Activated naive CD8-positive, alpha-beta T cell treated with anti-CD3 and anti-CD28 coated beads for 36 hours (primary cell): ENCODE results near the gene TRIO. TPM values are rescaled to one million over a fixed set of nuclear protein-coding genes. Genes with fewer than 3 reads are reported as not detected.

Experiments used
- DNase-seq: peaks from one replicate; pipeline ENCODE4 v3.0.0; 2021
- H3K27ac Mint-ChIP-seq: one replicate; pipeline ENCODE4 v1.8.0; 2022; ENCODE audit warnings: mild to moderate bottlenecking, moderate library complexity, mixed read lengths
- H3K27me3 Mint-ChIP-seq: one replicate; pipeline ENCODE4 v1.8.0; 2022; ENCODE audit warnings: mild to moderate bottlenecking, mixed read lengths
- H3K36me3 Mint-ChIP-seq: one replicate; pipeline ENCODE4 v1.8.0; 2021; ENCODE audit warnings: mild to moderate bottlenecking, mixed read lengths
- H3K4me1 Mint-ChIP-seq: one replicate; pipeline ENCODE4 v1.8.0; 2021; ENCODE audit warnings: mixed read lengths
- H3K4me3 Mint-ChIP-seq: one replicate; pipeline ENCODE4 v1.8.0; 2022; ENCODE audit warnings: mild to moderate bottlenecking, moderate library complexity, mixed read lengths
- H3K9me3 Mint-ChIP-seq: one replicate; pipeline ENCODE4 v1.8.0; 2022; ENCODE audit warnings: mixed read lengths
- total RNA-seq, 2 experiments: library from RNA; stranded (reverse); gene quantifications; one replicate each; pipeline ENCODE4 v1.2.3, GENCODE V29; 2021

Gene TRIO
- total RNA-seq, 2 experiments from 2014 or later, result 7.4 to 9.8 TPM

- Mint-ChIP-seq H3K36me3 (peaks cover 2% of the 10 kb centered on the region), H3K27ac (no peak overlapping the region), H3K4me1 (no peaks in the 10 kb centered on the region), H3K9me3 (peaks cover 6% of the 10 kb centered on the region), H3K27me3 (no peaks in the 10 kb centered on the region), H3K4me3 (no peak overlapping the region)
- DNase-seq, result no peak
Observed at GRCh38 chr5:14322437-14323187, 179.5 kb downstream of the TRIO start.

GRCh38 chr5:14323466-14323865 is 180.3 kb downstream of the TRIO start:
- Mint-ChIP-seq H3K4me3 (no peak overlapping the region), H3K27ac (no peak overlapping the region), H3K4me1 (no peaks in the 10 kb centered on the region), H3K27me3 (no peaks in the 10 kb centered on the region), H3K9me3 (peaks cover 6% of the 10 kb centered on the region), H3K36me3 (peaks cover 2% of the 10 kb centered on the region)
- DNase-seq, result no peak

- Mint-ChIP-seq H3K36me3 (peaks cover 2% of the 10 kb centered on the region), H3K9me3 (peaks cover 6% of the 10 kb centered on the region), H3K27ac (no peak overlapping the region), H3K4me3 (no peak overlapping the region), H3K4me1 (peaks cover 8% of the 10 kb centered on the region), H3K27me3 (no peaks in the 10 kb centered on the region)
- no peak for DNase-seq
Observed at GRCh38 chr5:14325369-14325768, 182.2 kb downstream of the TRIO start.

DNA sequence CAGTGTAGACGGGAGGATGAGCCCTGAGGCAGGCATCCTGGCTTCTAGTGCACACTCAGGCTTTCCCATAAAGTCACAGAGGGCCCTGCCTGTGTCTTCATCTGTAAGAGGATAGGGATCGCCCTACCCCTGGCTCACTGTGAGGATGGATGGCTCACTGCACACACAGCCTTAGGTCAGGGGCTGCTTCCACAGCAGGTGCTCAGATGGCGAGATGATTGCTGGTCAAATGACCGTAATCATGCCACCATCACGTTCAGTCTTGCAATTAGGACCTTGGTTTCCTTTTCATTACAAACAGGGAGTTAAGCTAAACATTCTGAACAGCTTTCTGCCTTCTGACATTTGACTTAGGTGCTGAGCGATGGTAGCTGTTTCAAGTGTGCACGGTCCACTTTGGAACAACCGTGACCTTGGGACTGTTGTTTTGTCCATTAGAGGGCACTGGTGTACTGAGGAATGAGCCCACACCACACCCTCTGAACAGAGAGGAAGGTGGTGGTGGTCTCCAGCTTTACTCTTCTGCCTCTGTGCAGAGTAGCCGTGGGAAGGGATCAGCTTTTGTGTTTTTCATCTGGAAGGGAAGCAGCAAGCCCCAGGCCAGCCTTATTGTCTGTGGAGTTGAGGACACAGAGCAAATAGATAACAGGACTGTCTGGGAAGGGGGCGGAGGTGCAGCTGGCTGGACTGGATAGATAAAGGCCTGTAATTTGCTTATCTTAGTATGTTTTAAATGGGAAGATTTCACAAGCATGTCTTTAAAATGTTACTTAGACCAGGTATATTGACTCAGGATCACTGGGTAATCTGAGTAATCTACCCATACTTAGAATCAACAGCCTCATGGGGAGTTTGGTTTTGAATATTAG is 183.1 kb downstream of the TRIO start:
- Mint-ChIP-seq H3K4me3 (no peak overlapping the region), H3K4me1 (peaks cover 15% of the 10 kb centered on the region), H3K27ac (no peak overlapping the region), H3K27me3 (no peaks in the 10 kb centered on the region), H3K9me3 (peaks cover 4% of the 10 kb centered on the region), H3K36me3 (peaks cover 2% of the 10 kb centered on the region)
- no peak for DNase-seq

GRCh38 chr5:14327624-14328023 is 184.5 kb downstream of the TRIO start:
- H3K27me3 Mint-ChIP-seq, result no peaks in the 10 kb centered on the region
- H3K4me3 Mint-ChIP-seq, result no peak overlapping the region
- H3K9me3 Mint-ChIP-seq, result no peaks in the 10 kb centered on the region
- H3K4me1 Mint-ChIP-seq, result peaks cover 24% of the 10 kb centered on the region
- H3K27ac Mint-ChIP-seq, result no peak overlapping the region
- no peak for DNase-seq
- no peaks in the 10 kb centered on the region for H3K36me3 Mint-ChIP-seq

- Mint-ChIP-seq H3K4me1 (peaks cover 26% of the 10 kb centered on the region), H3K27me3 (no peaks in the 10 kb centered on the region), H3K27ac (no peak overlapping the region), H3K4me3 (no peak overlapping the region), H3K9me3 (no peaks in the 10 kb centered on the region), H3K36me3 (no peaks in the 10 kb centered on the region)
- no peak for DNase-seq
Observed at GRCh38 chr5:14328144-14328543, 185.0 kb downstream of the TRIO start.

DNA sequence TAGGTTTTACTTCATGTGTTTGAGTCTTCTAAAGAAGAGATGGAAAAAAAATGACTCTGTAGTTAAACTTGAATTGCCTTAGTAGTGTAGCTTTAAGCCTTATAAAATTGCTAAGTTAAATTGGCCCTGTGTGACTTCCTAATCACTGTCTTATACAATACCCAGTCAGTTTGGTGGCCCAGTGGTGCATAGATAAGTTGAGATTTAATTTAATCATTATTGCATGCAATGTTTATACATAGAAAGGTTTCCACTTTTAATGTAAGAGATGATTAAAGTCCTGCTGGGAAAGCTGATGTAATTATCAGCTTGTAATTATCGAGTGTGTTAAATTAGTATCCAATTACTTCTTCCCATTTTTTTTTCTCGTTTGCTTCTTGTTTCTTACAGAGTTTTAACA is 187.1 kb downstream of the TRIO start:
- Mint-ChIP-seq H3K9me3 (no peaks in the 10 kb centered on the region), H3K27me3 (no peaks in the 10 kb centered on the region), H3K27ac (no peak overlapping the region), H3K4me1 (peaks cover 26% of the 10 kb centered on the region), H3K36me3 (no peaks in the 10 kb centered on the region), H3K4me3 (no peak overlapping the region)
- DNase-seq, result no peak

GRCh38 chr5:14330729-14331385 is 187.7 kb downstream of the TRIO start:
- Mint-ChIP-seq H3K27ac (no peak overlapping the region), H3K36me3 (no peaks in the 10 kb centered on the region), H3K4me3 (no peak overlapping the region), H3K27me3 (no peaks in the 10 kb centered on the region), H3K4me1 (peaks cover 26% of the 10 kb centered on the region), H3K9me3 (no peaks in the 10 kb centered on the region)
- DNase-seq, result no peak

DNA sequence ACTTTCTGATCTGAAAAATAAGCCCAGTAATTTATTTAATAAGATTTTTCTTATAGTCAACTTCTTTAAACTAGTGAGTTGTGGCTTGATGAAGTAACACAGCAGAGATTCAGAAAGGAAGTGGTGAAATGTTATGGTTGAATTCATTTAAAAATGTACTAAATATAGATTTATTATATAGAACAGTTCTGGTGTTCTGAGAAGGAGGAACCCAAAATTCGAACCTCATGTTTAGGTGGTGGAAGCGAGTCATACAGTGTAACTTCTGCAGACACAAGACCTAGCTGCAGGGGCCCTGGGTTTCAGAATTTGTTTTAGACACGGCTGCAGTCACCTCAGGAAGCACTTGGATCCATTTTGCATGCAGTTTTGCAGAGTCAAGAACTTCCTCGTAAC is 188.2 kb downstream of the TRIO start:
- H3K4me3 Mint-ChIP-seq, result no peak overlapping the region

DNA sequence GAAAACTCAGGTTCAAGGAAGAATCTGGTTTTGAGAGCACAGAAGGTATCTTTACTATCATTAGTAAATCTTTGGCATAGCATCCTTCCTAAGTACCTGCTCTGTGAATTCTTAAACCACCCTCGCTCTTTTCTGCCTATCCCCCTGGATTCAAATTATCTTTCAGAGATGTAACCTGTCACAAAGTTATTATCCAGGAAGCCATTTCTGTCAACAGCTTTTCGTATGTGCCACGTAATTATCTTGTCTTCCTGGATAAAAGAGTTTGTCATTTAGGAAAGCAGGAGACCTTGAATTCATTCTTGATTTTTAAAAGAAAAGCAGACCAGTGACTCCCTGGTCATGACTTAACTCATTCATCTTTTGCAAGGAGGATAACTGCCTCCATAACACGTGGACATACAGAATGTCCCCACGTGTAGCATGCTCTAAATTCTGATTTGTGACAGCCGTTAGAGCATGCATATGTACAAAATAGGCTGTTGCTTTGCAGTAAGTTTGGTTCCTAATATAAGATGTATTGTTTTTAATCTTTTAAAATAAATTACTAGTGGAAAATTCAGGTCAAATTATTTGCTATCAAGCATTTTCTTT is 189.0 kb downstream of the TRIO start:
- H3K4me1 Mint-ChIP-seq, result peaks cover 26% of the 10 kb centered on the region
- no peak overlapping the region for H3K27ac Mint-ChIP-seq
- no peaks in the 10 kb centered on the region for H3K9me3 Mint-ChIP-seq
- no peak for DNase-seq
- H3K4me3 Mint-ChIP-seq, result no peak overlapping the region
- no peaks in the 10 kb centered on the region for H3K36me3 Mint-ChIP-seq
- H3K27me3 Mint-ChIP-seq, result no peaks in the 10 kb centered on the region

More for the DNA sequence above, 188.2 kb downstream of the TRIO start:
- Mint-ChIP-seq H3K27me3 (no peaks in the 10 kb centered on the region), H3K4me1 (peaks cover 26% of the 10 kb centered on the region), H3K27ac (no peak overlapping the region), H3K9me3 (no peaks in the 10 kb centered on the region), H3K36me3 (no peaks in the 10 kb centered on the region)
- no peak for DNase-seq

GRCh38 chr5:14332746-14333145 is 189.6 kb downstream of the TRIO start:
- Mint-ChIP-seq H3K27ac (no peak overlapping the region), H3K4me1 (peaks cover 26% of the 10 kb centered on the region), H3K4me3 (no peak overlapping the region), H3K36me3 (no peaks in the 10 kb centered on the region), H3K27me3 (no peaks in the 10 kb centered on the region), H3K9me3 (no peaks in the 10 kb centered on the region)
- no peak for DNase-seq

- Mint-ChIP-seq H3K4me3 (no peak overlapping the region), H3K27me3 (no peaks in the 10 kb centered on the region), H3K36me3 (no peaks in the 10 kb centered on the region), H3K27ac (no peak overlapping the region), H3K9me3 (no peaks in the 10 kb centered on the region), H3K4me1 (peaks cover 8% of the 10 kb centered on the region)
- no peak for DNase-seq
Observed at GRCh38 chr5:14337593-14337992, 194.5 kb downstream of the TRIO start.

DNA sequence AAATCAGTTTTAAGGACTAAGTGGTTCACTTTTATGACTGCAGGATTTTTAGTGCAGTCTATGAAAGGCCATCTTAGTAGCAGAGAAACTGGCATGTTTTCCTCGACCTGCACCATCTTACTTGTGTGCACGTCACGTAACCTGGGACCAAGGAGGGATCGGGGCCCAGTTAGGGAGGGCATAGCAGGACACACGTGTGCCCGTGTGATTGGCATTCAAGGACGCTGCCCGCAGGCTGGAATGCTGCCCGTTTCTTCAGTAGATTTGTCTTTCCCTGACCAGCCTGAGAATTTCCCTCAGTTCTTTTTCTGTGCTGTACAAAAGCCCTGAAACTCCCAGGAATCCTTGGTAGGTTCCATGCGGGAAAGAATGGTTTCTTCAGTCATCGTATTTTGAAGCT is 196.3 kb downstream of the TRIO start:
- H3K9me3 Mint-ChIP-seq, result no peaks in the 10 kb centered on the region

DNA sequence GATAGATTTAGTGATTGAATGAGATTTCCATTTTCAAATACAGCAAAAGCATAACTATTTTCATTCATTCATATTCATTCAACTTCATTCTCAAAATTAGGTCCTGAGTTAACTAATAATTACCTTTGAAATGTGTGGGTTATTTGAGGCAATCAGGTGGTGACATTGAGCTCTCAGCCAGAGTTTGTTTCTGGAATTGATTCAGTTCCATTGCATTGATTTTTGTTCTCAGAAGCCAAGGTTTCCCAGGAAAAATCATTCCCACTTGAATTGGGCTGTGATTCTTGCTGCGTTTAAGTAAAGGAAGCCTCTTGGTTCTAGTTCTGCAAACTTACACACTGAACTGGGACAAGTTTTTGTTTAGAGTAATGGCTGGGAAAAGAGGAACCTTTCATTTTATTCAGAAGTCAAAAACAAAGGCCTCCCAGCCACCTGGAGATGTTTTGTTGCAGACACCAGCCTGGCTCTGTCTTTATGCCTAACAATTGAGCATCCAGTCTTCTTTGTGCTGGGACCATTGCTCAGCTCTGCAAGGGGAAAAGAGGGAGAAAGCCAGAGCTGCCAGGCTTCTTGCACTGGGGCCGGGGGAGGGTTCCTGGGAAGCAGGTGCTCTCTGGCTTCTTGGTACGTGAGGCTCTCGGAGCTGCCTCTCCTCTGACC is 198.6 kb downstream of the TRIO start:
- H3K27me3 Mint-ChIP-seq, result no peaks in the 10 kb centered on the region
- H3K4me1 Mint-ChIP-seq, result peaks cover 9% of the 10 kb centered on the region
- no peak overlapping the region for H3K27ac Mint-ChIP-seq
- no peaks in the 10 kb centered on the region for H3K36me3 Mint-ChIP-seq
- no peaks in the 10 kb centered on the region for H3K9me3 Mint-ChIP-seq
- H3K4me3 Mint-ChIP-seq, result no peak overlapping the region
- DNase-seq, result no peak

More for the DNA sequence above, 196.3 kb downstream of the TRIO start:
- Mint-ChIP-seq H3K36me3 (no peaks in the 10 kb centered on the region), H3K4me3 (no peak overlapping the region), H3K4me1 (peaks cover 9% of the 10 kb centered on the region), H3K27ac (no peak overlapping the region), H3K27me3 (no peaks in the 10 kb centered on the region)
- no peak for DNase-seq
